Gastrocnemius medialis (tissue), 4 donors: Measurements from ENCODE around the gene CDKL1.

Experiments
- CTCF ChIP-seq, 5 experiments: fragments of 450-650 bp in 3 of 5; fragments of 200-600 bp in 2 of 5; sonication (generic) in 2 of 5; IDR thresholded peaks in 4 of 5; conservative IDR thresholded peaks in 1 of 5; 1 replicate in 4 of 5; 2 replicates in 1 of 5; pipeline ENCODE4 v1.5.1; 2016 to 2019; ENCODE audit warnings: antibody characterized with exemption in 5 of 5, mild to moderate bottlenecking in 3 of 5, moderate library complexity in 3 of 5
- POLR2A ChIP-seq, 2 donors: fragments of 450-650 bp; IDR thresholded peaks; one replicate each; pipeline ENCODE4 v1.6.1; 2017; ENCODE audit warnings: antibody characterized with exemption in 2 of 2, mild to moderate bottlenecking in 2 of 2, moderate library complexity in 2 of 2

- no peak for TF ChIP-seq CTCF (IDR thresholded peaks at IDR 0.05 in 4 of 5, conservative IDR thresholded peaks at IDR 0.05 in 1 of 5)
- TF ChIP-seq POLR2A (IDR thresholded peaks at IDR 0.05): no peak
Measured at GRCh38 chr14:50301914-50302313, 94.8 kb downstream of the CDKL1 start.
